GM19452 (cell line): ENCODE measurements around the gene UBE2L3.
"Not testable (repeated sequence)": the region's sequence is repeated elsewhere in the genome, so short reads cannot be mapped to it uniquely, and the experiment has no call there.

Experiments
- ATAC-seq: cut with Tn5 transposase; IDR thresholded peaks from one replicate; pipeline ENCODE4 v1.9.1; 2021; ENCODE audit not compliant: unreplicated experiment

UBE2L3 gene

DNA sequence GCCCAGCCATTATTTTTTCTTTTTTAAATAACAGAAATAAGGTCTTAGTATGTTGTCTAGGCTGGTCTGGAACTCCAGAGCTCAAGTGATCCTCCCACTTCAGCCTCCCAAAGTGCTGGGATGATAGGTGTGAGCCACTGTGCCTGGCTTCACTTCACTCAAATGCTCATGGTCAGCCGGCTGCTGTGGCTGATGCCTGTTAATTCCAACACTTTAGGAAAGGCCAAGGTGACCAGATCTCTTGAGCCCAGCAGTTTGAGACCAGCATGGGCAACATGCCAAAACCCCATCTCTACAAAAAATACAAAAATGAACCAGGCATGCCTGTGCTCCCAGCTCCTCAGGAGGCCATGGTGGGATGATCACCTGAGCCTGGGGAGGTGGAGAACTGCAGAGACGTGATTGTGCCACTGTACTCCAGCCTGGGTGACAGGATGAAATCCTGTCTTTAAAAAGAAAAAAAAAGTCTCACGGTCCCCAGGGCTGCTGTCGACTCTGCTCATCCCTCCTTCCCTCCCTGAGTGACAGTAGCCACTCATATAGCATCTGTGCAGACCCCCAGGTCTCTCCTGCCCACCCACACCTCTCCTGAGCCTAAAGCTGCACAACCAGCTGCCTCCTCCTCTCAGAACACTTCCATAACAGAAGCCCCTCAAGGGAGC, 58.7 kb downstream of the UBE2L3 start:
- no peak for ATAC-seq

DNA sequence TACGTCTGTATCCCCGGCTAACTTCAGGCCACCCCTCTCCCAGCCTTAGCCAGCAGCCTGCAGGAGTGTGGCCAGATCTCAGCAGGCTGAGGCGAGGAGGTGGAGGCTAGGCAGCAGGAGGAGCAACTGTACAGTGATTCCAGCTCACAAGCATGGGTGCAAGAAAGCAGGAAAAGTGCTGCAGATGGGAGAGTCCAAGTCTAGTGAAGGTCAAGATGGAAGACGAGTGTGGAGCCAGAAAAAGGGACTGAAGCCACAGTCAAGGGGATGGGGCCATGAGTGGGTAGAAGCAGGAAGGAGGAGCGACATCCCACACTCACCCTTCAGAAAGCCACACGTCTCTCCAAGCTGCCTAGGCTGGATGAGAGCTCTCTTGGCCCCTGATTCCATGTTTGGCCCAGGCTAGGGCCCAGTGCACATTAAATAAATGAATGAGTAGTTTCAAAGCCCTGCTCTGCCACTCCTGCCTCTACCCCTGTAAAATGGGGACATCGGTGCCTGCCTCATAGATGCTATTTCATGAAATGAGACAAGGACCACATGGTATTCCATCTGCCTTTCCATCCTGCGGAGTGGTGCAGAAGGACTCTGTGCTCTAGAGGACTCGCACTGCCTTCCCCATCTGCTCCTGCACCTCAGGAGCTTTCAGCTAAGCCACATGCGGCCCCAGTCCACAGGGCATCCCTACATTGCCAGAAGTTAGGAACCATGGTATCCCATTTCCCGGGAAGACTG, 59.4 kb downstream of the UBE2L3 start:
- ATAC-seq = no peak

DNA sequence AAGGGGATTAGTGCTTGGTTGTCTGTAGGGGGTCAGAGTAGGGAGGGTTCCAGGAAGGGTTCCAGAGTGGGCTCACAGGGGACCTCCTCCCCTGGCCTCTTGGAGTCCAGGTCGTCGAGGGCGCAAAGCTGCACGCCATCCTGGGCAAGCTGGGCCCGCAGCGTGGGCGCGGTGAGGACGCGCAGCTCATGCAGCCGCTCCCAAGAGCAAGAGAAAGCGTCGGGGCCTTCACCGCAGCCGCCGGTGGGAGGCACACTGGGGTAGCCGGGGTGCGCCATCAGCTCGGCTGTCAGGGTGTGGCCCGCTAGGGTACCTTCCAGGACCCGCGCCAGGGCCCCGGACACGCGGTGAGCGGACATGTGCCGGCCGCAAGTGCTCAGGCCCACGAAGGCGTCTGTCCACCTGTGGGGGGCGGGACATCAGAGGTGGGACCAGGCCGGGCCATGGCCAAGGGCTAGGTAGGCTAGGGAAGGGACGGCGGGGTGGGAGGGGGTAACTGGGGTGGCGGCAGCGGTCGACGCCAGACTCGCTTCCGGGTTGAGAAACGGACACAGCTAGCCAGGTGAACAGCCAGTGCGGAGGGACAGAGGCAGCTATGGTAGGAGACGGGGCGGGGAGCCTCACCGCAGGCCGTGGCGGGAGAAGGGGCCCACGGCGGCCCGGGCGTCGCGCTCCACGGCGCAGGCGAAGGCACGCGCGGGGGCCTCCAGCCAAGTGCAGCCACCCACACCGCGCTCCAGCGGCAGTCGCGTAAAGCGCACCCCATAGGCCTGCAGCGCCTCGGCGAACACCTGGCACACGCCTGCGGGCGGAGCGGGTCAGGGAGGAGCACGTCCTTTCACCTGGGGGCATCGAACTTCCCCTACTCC, 61.1 kb downstream of the UBE2L3 start:
- no peak for ATAC-seq

GRCh38 chr22:21629255-21630149, 62.0 kb downstream of the UBE2L3 start, which contains the start of gene YDJC:
TSS of gene YDJC (minus strand) at chr22:21630022. CDS start at chr22:21630014, 8 bp downstream.
- peak; percentile 74 for ATAC-seq

DNA sequence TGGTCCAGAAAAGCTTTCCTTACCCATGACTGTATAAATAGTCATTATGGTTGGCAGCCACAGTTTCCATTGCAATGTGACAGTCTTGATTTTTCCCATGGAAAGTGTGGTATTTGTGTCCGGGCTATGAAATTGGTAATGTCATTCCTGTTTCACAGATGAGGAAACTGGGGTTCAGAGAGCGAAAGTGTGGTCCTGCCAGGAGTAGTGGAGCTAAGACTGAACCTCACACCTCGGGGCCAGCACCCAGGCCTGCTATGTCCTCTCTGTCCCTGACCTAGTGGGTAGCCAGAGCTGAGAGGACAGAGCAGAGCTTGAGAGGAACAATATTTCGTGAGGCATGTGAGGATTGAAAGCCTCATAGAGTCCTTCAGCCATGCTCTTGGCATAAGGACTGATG, 63.5 kb downstream of the UBE2L3 start:
- ATAC-seq = no peak

DNA sequence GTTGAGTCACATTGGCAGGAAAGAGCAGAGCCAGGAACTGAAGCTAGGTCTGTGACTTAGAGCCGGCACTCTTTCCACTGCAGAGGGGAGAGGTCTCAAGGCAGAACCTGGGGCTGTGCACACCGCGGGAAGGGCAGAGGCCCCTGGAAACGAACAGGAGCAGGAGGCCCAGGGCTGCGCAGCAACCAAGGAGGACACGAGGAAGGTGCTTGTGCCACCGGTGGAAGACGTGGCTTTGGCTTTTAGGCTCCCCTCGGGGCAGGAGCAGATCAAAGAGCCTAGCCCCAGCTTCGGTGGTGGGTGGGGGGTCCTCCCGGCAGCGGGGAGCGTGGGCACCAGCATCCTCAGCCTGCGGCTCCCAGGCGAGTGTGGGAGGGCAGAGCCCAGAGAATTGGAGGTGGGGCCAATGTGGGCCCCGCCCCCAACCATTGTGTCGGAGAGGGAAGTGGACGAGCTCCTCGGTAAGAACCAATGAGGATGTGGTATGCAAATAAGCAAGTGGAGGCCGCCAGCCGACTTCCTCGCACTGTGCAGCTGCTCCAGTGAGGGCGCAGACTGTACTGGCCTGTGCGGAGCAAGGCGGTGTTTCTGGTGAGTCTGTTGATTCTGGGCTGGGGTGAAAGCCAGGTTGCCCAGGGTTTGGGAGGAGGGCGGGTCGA, 64.9 kb downstream of the UBE2L3 start, which contains the start of gene CCDC116:
TSS of gene CCDC116 (plus strand) at position 524 of the 659 bp plus-strand sequence. CDS start 422 bp downstream, outside the sequence.
- ATAC-seq = no peak

DNA sequence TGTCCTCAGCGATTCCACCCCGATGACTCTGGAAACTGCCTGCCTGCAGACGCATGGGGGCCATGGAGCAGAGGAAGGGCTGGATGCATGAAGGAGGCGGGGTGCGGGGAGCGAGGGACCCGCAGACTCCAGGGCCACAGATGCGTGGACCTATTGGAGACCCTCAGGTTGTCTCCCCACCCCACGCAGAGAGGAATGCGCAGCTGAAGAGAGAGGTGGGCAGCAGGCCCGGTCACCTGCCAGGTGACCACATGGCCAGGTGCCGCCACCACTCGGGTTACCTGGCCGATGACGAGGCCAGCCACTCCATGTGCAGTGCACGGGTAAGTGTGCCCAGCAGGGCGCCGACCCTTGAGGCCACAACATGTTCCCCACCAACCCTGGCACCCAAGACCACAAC, 65.4 kb downstream of the UBE2L3 start:
- no peak for ATAC-seq

DNA sequence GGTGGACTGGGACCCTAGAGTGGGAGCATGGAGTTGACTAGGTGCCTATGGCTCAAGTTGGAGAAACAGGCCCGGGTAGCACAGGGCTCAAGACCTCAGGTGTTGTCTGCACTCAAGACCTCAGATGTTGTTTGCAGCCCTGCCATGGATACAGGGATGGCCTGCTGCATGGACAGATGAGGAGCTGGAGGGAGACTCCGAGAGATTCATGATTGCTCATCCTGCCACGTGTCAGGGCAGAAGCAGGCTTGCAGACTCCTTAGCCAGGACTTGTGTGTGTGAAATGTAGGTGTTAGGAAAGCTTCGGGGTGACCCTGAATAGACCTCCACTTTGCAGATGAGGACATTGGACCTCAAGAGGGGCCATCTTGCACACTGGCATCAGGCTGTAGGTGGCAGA, 66.0 kb downstream of the UBE2L3 start:
- ATAC-seq = no peak

DNA sequence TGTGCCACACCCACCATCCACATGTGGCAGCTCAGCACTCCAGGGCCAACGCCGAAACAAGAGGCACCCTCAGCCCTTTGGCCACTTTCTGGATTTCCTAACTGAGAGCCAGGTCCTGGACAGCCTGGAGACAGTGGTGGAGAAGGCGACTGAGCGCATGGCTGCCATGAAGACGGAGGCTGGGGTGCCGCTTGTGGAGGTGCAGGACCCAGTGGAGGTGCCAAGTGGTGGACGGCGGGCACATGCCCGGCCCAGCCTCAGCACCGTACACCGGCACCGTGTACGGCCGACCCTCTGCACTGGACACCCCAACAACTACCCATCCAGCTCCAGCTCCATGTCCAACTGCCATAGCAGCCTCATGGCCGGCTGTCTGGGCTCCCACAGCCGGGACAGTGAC, 66.6 kb downstream of the UBE2L3 start:
- ATAC-seq = no peak

DNA sequence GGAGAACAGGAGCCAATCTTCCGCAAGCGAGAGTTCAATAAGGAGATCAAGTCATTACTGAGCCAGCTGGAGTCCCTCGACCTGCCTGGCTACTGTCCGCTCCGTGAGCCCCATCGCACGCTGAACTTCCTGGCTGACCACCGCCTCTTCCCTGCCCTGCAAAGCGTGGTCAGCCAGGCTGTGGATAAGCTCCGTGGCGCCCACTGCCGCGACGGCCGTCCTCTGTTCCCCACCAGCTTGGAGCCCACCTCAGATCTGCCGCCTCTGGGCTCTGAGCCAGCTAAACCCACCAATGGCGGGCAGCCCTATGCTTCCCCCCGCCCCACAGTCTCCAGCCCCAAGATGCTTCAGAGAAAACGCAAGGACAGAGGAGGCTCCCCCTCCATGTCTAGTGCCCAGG, 67.3 kb downstream of the UBE2L3 start:
- no peak for ATAC-seq

GRCh38 chr22:21635771-21636510, 68.4 kb downstream of the UBE2L3 start:
- no peak for ATAC-seq

- ATAC-seq = no peak
These were observed 69.2 kb downstream of the UBE2L3 start for GRCh38 chr22:21636629-21637218.

GRCh38 chr22:21637450-21637849, 69.9 kb downstream of the UBE2L3 start:
- ATAC-seq = not testable (repeated sequence)

DNA sequence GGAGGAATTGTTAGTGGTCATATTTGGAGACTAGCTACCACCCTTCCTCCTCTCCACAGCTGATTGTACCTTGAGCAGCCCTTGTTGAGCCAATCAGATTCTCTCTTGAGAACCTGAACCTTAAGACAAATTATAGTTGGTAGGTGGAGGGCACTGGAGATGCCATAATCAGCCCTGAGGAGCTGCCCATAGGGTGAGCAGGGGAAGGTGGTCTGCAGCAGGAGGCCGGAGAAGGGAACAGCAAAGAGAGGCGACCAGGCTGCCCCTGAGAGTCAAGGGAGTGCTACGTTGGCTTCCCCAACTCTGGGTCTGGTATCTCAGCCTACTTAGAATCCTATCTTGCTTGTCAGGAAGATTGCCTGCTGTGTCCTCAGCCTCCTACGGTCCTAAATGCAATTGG, 71.8 kb downstream of the UBE2L3 start:
- no peak for ATAC-seq

DNA sequence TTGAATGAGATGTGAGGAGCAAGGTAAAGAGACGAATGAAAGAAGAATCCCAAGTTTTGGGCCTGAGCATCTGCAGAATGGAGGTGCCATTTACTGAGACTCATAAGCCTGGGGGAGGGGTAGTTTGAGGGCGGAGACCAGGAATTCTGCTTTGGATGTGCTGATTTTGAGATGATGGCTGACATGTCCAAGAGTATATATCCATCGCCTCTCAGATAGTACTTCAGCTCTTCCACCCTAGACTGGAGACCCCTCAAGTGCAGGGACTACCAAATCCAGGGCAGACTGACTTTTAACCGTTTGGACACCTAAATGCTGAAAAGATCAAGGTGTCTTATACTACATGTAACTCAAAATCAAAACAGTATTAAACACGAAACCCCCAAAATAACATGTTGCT, 73.3 kb downstream of the UBE2L3 start:
- ATAC-seq = no peak

DNA sequence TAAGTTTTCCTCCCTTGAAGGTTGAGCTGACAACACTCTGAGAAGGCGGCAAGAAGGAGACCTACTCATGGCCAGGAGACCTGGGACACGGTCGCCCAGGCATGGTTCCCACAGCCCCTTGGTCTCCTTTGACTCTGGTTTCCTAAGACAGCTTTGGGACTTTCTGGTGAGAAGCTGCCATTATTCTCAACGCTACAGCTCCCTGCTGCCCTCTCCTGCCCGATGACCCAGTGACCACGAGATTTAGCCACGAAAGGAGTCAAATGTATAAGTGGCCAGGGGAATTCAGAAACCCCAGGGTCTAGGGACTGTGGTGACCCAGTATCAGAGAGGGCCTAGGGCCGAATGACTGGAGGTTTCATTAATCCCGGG, 73.9 kb downstream of the UBE2L3 start:
- ATAC-seq = peak; percentile 17

DNA sequence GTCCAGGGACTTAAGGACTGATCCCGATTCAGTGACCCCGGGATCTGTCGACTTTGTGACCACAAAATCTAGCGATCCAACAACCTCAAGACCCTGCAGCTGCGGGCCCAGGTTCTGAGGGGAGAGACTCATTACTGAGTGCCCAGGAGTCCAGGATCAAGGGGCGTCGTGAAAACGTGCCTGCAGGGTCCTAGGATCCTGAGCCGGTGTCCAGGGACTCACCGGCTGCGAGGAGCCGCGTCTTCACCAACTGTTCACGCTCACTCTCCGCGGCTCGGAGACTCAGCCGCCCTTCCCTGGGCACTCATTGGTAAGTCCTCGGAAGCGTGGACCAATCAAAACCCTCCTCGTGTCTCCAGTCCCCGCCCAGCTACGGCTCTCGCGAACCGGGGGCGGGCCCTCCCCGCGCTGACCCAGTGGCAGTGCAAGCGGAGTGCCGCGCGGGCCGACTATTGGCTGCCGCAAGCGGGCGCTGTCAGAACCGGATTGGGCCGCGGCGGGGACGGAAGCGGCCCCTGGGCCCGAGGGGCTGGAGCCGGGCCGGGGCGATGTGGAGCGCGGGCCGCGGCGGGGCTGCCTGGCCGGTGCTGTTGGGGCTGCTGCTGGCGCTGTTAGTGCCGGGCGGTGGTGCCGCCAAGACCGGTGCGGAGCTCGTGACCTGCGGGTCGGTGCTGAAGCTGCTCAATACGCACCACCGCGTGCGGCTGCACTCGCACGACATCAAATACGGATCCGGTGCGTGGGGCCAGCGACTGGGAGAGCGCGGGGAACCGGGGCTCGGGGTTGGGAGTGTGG, 74.5 kb downstream of the UBE2L3 start, which contains the start of gene SDF2L1:
TSS of gene SDF2L1 (plus strand) at position 514 of the 795 bp plus-strand sequence. CDS start at position 549, 35 bp downstream.
- ATAC-seq = peak; percentile 92
